Fibroblast of gingiva (primary cell): ENCODE data around the gene KDM7A.
"Not testable (repeated sequence)": the region's sequence is repeated elsewhere in the genome, so short reads cannot be mapped to it uniquely, and the experiment has no call there.

Experiments
- DNase-seq: peaks from one replicate; pipeline ENCODE4 v3.0.0-alpha.2; 2011; ENCODE audit warnings: low read depth

The KDM7A gene

GRCh38 chr7:140160308-140160707 is 16.5 kb downstream of the KDM7A start:
- no peak for DNase-seq

DNA sequence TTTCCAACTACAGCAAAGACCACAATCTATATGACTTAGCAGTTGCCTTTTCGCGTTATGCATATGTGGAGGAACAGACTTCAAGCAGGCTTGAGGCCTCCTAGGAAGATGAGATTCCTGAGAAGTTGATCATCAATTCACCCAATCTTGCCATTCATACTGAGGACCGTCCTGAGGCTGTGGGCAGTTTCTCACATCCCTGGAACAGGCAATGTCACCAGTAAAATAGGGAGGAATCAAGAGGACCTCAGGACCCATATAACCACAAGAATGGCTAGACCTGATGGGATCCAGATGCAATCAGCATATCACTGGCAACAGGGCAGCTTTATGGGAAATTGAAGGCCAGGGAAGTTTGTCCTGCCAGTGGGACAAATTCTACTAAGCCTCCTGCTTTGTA is 17.3 kb downstream of the KDM7A start:
- no peak for DNase-seq

GRCh38 chr7:140156460-140157080 is 20.2 kb downstream of the KDM7A start:
- no peak for DNase-seq

- peak; percentile 25 for DNase-seq
Observed at GRCh38 chr7:140155428-140155827, 21.4 kb downstream of the KDM7A start.

DNA sequence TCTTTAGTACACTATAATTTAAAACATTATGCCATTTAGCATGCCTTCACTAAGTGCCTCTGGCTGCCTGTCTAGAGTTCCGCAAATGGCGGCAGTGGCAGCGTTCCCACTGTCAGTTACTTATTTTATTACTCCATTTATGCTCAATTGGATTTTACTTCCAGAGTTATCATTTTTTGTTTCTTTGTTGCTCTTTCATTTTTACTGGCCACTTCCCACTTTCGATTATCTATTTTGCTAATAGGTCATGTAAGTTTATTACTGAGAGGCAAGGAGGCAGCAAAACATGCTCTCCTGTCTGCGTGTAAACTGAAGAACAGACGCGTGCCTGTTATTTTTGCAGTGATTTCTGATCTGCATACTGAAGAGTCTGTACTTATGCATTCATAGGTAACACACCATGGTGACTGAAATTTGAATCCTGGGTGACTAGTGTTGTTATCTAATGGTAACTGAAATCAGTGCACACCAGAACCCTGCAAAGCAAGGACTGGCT is 23.1 kb downstream of the KDM7A start:
- no peak for DNase-seq

- DNase-seq = no peak
Observed at GRCh38 chr7:140146574-140146973, 30.2 kb downstream of the KDM7A start.

GRCh38 chr7:140145709-140146108 is 31.1 kb downstream of the KDM7A start:
- no peak for DNase-seq

DNA sequence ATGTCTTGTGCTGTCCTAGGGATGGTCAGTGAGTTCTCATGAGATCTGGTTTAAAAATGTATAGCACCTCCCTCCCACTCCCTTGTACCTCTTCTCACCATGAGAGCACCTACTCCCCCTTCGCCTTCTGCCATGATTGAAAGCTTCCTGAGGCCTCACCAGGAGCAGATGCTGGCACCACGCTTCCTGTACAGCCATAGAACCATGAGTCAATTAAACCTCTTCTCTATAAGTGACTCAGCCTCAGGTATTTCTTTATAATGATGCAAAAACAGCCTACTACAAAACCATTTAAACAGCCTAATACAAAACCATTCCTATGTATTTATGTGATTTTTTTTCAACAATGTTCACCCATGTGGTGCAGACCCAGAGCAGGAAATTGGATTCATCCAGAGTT is 32.0 kb downstream of the KDM7A start:
- no peak for DNase-seq

- DNase-seq = no peak
Observed at GRCh38 chr7:140143997-140144396, 32.8 kb downstream of the KDM7A start.

GRCh38 chr7:140142031-140142430 is 34.8 kb downstream of the KDM7A start:
- DNase-seq = no peak

GRCh38 chr7:140141256-140141655 is 35.5 kb downstream of the KDM7A start:
- no peak for DNase-seq

- no peak for DNase-seq
Observed at GRCh38 chr7:140137078-140137477, 39.7 kb downstream of the KDM7A start.

- DNase-seq = no peak
Observed at GRCh38 chr7:140136073-140136472, 40.7 kb downstream of the KDM7A start.

DNA sequence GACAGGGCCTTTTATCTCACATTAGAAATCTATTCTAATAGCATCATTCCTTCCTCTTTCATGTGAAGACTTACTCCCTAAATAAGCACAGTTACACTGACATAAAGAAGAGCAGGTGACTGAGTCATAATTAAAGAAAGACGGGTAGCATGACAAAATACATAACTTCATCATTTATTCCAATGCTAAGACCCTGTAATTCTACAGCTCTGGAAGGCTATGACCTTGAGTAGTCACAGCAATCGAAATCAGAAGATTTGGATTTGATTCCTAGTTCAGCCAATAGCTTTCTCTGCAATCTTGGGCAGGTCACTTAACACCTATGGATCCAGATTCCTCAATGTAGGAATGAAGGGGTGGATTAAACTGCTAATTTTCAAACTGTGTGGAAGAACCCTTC is 42.7 kb downstream of the KDM7A start:
- DNase-seq = no peak

- DNase-seq = no peak
Observed at GRCh38 chr7:140127360-140128127, 49.2 kb downstream of the KDM7A start.

DNA sequence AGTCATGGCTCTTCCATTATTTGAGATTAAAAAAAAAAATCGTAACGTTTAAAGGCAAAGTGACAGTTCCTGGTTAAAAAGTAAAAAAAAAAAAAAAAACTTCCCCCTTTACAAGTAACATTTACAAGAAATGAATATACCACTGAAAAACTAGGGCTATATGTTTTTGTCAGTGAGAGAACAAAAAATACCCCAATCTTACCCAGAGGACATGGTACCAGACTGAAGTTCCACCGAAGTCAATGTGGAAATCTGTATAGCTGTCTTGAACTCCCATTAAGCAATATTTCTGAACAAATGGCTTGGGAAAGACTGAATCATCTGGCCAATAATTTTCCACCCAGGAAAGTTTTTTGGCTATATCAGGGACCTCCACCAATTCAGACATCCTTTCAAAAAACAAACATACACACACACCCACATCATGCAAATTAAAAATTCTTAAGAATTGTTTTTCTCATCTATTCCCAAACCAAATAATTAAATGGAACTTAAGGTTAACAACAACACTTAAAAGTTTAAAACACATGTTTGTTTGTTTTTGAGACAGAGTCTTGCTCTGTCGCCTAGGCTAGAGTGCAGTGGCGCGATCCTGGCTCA is 50.2 kb downstream of the KDM7A start:
- DNase-seq = no peak

- DNase-seq = no peak
Observed at GRCh38 chr7:140122965-140123364, 53.8 kb downstream of the KDM7A start.

DNA sequence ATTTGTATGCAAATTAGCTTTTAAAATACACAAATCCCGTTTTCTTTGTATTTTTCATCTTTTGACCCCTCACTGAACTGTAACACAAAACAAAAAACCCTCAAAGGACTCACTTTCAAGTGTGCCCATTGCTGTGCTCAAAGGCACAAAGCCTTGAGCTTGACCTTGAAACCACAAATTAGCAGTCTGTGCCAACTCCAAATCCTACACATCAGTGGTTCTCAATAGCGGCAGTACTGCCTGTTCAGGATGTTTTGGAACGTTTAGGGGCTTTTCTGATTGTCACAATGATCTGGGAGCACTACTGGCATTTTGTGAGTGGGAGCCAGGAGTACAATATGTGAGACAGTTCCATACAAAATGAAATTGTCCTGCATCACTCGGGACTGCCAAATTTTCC is 55.5 kb downstream of the KDM7A start:
- DNase-seq = no peak

DNA sequence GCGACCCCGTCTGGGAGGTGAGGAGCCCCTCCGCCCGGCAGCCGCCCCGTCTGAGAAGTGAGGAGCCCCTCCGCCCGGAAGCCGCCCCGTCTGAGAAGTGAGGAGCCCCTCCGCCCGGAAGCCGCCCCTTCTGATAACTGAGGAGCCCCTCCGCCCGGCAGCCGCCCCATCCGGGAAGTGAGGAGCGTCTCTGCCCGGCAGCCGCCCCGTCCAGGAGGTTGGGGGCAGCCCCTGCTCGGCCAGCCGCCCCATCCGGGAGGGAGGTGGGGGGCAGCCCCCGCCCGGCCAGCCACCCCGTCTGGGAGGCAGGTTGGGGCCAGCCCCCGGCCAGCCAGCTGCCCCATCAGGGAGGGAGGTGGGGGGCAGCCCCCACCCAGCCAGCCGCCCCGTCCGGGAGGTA is 62.0 kb downstream of the KDM7A start:
- DNase-seq = not testable (repeated sequence)

DNA sequence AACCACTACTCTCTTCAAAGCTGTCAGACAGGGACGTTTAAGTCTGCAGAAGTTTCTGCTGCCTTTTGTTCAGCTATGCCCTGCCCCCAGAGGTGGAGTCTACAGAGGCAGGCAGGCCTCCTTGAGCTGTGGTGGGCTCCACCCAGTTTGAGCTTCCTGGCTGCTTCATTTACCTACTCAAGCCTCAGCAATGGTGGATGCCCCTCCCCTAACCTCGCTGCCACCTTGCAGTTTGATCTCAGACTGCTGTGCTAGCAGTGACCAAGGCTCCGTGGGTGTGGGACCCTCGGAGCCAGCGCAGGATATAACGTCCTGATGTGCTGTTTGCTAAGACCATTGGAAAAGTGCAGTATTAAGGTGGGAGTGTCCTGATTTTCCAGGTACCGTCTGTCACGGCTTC is 68.0 kb downstream of the KDM7A start:
- not testable (repeated sequence) for DNase-seq

- DNase-seq = no peak
Observed at GRCh38 chr7:140096459-140096858, 80.3 kb downstream of the KDM7A start.

DNA sequence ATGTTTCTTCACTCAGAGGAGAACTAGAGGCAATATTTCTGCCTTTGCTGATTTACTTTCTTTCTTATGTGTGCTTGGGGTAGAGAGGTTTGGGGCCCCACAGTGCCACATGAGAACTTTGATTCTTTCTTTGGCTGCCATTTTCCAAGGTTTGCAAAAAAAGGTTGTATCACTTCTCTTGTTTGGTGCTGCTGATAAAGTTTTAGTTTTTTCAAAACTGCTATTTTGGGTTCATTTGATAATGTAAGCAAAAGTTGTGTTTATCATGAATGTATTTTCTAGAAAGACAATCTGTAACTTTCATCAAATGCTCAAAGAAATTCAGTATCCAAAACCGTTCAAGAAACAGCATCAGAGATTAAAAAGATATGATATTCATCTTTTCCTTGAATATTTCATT is 83.4 kb downstream of the KDM7A start:
- no peak for DNase-seq

DNA sequence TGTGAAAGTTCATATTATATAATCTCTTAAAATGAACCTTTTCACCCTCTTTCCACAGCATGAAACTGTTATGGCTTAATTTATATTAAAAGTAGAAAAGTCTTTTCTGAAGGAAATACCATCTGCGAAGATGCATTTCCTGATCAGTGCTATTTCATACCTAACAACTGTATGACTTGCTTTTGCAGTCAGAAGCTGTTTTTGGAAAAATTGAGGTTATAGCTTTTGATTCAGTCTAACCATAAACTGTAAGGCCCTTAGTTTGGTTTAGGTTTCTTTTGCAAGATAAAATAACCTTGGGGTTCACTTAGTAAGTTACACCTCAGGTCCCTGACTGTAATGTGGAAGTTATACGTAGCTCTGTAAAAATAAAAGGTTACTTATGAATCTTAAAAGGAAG is 91.3 kb downstream of the KDM7A start:
- no peak for DNase-seq
